HG03175 (cell line): ENCODE data around the gene HAP1.
"Not testable (repeated sequence)": the region's sequence is repeated elsewhere in the genome, so short reads cannot be mapped to it uniquely, and the experiment has no call there.

Experiments
- ATAC-seq: cut with Tn5 transposase; IDR thresholded peaks from one replicate; pipeline ENCODE4 v1.9.1; 2021; ENCODE audit warnings: mild to moderate bottlenecking, moderate library complexity; ENCODE audit not compliant: unreplicated experiment

Gene HAP1, protein sequence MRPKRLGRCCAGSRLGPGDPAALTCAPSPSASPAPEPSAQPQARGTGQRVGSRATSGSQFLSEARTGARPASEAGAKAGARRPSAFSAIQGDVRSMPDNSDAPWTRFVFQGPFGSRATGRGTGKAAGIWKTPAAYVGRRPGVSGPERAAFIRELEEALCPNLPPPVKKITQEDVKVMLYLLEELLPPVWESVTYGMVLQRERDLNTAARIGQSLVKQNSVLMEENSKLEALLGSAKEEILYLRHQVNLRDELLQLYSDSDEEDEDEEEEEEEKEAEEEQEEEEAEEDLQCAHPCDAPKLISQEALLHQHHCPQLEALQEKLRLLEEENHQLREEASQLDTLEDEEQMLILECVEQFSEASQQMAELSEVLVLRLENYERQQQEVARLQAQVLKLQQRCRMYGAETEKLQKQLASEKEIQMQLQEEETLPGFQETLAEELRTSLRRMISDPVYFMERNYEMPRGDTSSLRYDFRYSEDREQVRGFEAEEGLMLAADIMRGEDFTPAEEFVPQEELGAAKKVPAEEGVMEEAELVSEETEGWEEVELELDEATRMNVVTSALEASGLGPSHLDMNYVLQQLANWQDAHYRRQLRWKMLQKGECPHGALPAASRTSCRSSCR

DNA sequence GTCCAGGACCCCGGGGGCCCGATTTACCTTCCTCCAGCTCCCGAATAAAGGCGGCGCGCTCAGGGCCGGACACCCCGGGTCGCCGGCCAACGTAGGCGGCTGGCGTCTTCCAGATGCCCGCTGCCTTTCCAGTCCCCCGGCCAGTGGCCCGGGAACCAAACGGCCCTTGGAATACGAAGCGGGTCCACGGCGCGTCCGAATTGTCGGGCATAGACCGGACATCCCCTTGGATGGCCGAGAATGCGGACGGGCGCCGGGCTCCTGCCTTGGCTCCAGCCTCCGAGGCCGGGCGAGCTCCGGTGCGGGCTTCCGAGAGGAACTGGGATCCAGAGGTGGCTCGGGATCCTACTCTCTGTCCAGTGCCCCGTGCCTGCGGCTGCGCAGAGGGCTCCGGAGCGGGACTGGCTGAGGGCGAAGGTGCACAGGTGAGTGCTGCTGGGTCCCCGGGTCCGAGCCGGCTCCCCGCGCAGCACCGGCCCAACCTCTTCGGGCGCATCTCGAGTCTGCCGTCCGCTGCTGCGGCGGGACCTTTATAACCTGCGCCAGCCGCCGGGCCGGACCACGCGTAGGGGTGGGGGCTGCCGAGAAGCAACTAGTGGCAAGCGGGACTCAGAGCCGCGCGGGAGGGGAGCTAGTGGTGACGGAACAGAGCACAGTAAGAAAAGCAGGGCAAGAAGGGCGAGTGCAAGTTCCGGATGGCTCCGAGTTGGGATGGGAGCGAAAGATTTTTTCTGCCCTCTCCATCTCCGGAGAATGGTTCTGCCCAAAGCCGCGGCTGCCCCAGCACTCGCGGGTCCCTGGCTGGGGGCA lies at the start of gene HAP1:
TSS of gene HAP1 (minus strand) at position 505 of the 810 bp plus-strand sequence. CDS start at position 496, 9 bp downstream.
- no peak for ATAC-seq

DNA sequence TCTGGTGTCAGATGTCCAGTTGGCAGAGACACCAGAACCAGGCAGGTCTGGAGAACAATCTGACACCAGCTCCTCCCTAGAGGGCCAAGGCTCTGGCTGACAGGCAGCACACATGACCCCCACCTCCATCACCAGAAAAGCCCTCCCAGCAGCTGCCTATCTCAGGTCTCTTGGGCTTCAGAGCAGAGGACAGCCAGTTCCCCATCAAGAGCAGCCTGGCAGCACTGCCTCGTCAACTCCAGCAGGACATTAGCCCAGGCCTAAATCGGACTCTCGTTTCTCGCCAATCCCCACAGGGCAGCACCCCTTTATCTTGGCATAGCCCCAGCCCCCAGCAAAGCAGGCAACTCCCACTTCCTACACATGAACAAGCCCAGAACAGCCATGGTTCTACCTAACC lies 47.7 kb upstream of the HAP1 start:
- ATAC-seq, result no peak

DNA sequence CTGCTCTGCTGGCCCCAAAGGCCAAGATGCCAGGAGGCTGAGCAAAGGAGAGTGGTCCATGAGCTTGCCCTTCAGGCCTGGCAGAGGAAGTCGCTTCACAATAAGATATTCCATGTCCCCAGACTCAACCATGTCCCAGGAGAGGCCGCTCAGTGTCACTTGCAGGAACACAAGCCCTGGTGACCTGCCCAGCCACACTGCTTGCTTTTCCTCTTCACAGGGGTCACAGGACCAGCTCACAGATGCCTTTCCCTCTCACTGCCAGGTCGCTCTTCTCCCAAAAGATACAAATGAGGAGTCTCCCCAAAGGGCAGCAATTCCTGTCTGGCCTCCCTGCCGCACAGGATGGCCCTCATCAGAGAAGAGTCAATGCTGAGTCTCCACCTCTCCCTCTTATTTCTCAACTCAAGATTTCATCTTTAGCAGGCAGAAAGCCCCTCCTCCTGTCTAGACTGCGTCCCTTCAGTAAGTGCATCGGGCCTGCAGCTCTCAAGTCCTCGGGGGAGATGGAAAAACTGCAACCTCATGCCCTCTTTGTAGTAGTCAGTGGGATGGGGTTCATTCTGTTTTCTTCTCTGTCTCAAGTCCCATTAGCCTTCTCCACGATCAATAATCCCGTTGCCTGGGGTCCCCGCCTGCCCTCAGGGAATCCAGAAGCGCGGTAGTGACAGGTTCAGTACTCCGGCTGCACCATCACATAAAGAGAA lies 47.1 kb upstream of the HAP1 start:
- ATAC-seq, result no peak

DNA sequence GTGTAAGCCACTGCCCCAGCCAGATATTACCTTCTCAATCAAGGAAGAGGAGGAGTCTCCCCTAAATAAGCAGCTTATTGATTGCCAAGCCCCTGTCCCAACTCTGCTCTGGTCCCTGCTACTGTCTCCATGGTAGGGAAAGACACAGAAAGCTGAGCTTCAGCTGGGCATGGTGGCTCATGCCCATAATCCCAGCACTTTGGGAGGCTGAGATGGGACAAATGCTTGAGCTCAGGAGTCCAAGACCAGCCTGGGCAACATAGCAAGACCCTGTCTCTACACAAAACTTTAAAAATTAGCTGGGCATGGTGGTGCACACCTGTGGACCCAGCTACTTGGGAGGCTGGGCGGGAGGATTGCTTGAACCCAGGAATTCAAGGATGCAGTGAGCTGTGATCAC lies 45.5 kb upstream of the HAP1 start:
- no peak for ATAC-seq

DNA sequence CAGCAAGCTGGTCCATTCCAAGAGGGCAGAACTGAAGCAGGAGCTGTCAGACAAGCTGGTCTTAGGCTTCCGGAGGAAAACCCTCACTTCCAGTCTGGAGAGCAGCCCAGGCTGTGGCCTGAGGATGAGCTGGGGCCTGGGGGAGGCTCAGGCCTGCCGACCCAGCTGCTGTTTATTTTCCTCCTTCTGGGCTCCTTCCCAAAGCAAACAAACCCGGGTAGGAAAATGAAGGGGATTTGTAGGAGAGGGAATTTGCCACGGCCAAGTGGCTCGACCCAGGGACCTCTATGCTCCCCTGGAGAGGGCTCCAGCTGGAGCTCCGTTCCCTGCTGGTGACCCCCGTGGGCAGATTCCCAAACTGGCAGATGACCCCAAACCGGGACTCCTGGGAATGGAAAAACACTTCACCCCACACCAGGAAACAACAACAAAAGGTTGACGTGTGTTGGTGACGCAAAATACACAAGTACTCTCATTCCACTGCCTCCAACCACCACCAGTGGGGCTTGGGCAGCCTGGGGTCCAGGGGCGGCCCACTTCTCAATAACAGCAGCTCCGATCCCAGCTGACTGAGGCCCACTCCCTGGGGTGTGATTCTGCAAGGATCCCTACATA lies 43.2 kb upstream of the HAP1 start:
- no peak for ATAC-seq

DNA sequence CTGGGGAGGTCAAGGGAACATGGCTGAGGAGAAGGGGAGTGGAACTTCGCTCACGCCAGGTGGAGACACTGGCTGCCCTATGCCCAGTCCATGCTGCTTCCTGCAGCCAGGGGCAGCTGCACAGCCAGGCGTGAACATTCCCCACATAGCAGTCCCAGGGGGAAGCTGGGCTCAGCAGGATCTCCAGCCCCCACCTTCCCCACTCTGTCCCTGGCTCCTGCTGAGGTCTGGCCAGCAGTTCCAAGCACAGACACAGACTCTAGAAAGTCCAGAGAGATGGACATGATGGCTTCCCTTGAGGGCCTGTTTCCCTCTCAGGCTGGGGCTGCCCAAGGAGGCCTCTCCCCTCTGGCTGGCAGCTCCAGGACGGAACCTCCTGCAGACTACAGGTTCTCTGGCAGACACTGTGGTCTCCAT lies 42.7 kb upstream of the HAP1 start:
- ATAC-seq, result no peak

DNA sequence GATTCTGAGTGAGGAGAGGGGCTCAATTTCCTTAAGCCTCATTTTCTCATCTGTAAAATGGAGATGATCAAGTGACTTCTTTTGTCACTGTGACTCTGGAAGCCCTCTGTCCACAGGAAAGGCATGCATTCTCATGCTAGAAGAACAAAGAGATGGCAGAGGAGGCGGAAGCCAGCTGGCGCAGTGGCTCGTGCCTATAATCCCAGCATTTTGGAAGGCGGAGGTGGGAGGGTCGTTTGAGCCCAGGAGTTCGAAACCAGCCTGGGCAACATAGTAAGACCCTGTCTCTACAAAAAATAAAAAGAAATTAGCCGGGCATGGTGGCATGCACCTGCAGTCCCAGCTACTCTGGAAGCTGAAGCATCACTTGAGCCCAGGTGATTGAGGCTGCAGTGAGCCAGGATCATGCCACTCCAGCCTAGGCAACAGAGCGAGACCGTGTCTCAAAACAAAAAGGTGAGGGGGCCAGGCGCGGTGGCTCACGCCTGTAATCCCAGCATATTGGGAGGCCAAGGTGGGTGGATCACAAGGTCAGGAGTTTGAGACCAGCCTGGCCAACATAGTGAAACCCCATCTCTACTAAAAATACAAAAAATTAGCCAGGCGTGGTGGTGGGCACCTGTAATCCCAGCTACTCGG lies 41.9 kb upstream of the HAP1 start:
- ATAC-seq, result not testable (repeated sequence)

DNA sequence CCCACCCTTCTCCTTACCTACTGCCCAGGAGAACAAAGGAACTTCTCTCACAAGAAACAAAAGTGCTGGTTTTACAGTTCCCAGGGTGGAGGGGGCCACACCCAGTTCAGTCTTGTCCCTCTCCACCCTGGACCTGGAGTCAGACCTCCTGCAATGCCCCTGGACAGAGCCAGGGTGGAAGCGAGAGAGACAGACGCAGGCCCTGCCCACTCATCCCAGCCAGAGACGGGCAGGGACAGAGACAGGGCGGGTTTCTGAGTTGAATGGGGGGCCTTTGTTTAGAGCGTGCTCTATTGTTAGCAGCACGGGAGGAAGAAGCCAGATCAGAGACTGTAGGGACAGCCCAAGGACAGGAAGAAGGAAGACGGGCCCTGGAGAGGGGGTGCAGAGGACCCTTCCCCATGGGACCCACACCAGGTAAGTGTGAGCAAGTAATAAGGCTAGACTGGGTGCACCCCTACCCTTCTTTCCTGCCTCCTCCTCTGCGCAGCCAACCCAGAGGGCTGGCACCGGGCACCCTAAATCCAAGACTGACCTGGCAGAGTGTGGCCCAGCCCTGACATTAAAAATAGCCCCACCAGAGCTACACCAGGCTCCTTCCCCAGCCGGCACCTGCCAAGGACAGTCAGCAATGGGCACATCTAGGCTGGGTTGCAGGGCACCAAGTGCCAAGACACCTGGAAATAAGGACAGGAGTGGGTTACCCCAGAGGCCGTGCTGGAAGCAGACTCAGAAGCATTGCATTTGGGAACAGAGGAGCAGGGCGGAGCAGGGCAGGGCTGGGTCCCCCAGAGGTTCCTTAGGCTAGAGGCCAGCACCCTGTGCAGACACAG lies 41.2 kb upstream of the HAP1 start:
- no peak for ATAC-seq

DNA sequence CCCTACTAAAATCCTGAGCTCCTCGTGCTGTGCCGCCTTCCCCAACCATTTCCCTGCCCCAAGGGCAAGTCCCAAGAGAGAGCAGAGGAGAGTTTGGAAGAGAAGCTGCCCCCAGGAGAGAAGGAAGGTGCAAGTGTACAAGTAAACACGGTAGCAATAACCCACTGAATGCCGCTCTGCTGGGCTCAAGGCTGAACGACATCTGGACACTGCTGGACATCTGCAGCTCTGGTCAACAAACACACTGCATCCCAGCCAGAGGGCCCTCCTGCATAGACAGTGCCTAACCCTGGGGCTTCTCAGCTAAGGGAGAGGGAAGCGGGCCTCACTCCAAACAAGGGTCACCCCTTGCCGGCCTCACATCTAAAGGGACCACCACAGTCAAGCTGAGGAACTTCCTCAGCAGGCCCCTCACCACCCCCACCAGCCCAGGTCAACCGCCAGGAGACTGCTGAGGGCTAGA lies 39.3 kb upstream of the HAP1 start:
- no peak for ATAC-seq

DNA sequence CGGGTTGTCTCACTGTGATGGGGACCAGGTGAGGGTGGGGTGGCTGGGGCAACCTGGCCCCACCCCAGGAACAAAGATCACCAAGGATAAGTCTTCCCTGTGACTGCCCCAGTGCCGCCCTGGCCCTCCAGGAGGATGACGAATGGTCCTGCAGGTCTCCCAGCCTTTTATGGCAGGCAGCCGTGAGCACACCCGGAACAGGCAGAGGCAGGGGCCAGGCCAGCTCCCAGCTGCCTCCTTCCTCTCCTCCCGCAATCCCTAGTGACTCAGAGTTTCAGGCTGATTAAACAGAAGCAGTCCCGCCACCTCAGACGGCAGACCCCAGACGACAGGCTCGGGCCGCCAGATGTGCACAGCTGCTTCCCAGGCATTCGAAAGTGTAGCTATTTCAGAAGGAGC lies 38.7 kb upstream of the HAP1 start:
- ATAC-seq, result no peak

DNA sequence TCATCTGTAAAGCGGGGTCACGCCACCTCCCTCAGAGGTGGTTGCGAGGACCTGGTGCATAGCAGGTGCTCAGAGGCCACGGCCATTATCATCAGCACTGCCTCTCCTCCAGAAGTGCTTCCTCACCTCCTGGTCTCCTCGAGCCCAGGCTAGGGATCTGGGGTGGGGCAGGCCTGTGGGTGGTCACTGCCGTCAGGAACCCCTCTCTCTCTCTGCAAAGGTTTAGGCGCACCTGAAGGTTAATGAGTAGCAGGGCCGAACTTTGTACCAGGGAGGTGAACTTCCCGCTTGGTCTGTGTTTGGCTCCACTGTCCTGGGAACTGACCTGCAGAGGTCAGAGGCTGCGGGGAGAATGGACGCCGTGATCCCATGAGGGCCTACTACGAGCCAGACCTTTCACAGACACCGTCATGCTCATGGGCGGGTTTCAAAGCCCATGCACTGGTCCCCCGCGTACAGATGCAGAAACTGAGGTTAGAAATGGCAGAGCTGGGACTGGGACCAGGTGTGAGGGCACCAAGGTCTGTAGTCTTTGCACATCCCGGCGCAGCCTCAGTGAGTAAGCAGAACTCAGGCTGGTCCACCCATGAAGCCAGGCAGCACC lies 38.2 kb upstream of the HAP1 start:
- no peak for ATAC-seq

DNA sequence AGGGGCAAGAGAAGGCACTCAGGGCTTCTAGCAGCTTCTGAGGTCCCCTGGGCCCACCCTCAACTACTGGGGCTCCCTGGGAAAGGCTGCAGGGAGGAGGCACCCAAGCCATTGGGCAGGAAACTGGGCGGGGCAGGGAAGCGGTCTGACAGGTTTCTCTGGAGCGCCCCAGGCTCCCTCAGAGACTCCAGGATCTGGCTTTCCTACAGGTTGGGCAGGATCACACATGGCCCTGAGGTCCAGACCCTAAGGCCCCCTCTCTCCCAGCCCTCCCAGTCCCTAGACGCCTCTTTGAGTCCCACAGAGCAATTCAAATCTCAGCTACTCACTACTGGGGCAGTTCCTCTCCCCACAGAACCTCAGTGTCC lies 37.8 kb upstream of the HAP1 start:
- ATAC-seq, result no peak

DNA sequence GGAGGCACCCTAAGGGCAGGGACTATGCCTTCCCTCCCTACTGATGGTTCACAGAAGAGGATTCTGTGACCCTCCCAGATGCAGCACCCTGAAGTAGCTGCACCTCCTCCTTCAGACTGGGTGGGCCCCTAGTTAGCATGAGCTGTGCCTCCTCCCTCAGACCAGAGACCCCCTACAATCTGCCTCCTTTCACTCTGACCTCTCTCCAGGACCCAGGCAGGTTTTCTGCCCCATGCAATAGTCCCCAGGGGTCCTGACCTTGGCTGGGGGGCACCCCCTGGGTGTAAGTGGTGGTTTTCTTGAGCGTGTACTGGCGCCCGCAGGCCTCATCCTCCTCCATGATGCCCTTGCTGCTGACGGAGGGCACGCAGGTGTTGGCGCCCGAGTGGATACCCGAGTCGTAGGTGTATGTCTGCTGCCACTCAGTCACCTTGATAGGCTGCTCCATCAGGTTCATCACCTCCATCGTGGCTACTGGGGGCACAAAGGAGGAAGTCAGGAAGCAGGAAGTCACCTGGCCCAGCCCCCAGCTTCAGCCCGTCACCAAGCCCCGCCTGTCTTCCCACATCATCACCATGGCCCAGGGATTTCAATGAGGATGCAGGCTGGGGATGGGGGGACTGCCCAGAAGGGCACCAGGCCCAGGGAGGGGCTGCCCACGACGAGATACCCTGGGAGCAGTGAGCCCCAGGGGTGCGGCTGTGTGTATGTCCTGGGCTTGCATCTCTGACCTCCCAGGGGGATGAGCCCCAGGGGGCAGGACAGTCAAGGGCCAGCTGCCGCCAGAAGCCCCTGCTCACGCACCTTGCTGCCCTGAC lies 37.2 kb upstream of the HAP1 start:
- no peak for ATAC-seq

DNA sequence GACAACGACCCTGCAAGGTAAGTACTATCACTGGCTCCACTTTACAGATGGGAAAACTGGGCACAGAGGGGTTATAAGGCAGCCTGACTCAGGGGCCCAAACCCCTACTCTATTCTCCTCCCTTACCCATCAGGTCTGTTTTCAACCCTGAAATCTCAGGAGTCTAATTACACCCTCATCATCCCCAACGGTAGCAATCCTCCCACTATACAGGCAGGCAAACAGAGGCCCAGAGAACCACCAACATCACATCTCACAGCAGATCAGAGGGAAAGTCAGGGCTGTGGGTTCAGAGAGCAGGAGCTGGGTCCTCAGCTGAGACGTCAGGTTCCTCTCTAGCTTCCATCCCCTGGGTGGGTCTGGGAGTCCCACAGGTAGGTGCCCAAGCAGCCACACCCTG lies 35.5 kb upstream of the HAP1 start:
- ATAC-seq, result no peak

DNA sequence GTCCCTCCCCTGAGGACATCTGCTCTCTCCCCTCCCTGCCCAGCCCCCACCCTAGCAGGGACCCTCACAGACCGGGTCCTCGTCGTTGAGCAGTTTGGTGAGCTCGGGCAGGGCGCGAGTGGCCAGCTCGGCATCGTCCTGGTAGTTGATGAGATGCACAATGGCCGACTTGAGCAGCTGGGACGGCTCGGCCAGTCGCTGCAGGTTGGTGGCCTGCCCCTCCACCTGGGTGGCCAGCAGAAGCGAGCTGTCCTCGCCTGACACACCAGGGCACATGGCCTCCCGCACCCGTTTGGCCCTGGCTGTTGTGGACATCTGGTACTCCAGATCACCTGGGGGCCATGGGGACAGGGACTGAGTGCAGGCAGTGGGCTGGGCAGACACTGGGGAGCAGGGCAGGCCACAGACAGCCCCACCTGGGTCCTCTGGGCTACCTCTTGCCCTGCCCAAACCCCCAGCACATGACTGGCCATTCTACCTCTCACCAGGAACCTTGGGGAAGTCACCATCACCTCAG lies 35.0 kb upstream of the HAP1 start:
- no peak for ATAC-seq

DNA sequence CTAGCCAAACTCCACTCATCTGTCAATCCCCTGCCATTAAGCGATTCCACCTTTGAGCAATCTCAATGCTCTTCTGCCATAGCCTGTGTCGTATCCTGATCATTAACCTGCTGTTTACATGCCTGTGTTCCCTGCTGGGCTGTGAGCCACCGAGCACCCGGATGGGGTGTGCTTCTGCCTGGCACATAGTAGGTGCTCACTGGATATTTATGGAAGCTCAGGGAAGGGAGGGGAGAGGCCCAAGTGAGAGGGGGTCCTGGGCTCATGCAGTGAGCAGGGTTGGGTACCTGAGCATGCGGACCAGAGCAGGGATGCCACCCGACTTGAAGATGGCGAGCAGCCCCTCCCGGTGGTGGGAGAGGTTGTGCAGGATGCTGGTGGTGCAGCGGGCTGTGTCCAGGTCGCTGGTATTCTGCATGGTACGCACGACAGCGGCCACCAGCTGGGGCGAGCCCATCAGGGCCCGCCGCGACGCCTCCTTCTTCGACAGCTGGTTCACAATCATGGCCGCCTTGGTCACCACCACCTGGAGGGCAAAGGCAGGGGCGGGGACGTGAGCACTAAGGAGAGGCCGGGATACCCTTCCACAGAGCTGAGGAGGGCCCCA lies 34.3 kb upstream of the HAP1 start:
- no peak for ATAC-seq

DNA sequence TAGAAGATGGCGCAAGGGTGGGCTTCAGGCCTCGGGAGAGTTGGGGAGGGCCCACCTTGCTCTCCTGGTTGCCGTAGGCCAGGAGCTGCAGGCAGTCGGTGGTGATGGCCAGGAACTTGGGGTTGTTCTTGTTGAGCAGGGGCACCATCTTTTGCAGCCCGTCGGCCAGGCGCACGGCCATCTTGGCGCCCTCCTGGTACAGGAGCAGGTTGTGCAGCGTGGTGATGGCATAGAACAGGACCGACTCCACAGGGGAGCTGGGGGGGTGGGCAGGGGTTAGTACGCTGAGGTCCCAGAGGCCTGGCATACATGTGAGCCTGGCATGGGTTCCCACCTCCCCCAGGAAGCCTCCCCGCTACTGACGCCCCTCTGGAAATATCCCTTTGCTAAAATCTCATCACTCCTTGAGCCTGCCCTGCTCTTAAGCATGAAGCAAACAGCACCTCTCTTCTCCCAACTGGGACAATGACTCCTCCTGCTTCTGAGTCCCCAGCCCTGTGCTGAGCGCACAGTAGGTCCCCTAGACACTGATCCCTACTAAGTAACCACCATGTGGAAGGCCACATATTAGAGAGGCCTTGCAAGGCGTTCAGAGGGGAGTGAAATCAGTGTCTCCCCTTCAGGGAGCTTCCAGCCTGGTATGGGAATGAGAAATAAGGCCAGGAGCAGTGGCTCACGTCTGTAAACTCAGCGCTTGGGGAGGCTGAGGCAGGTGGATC lies 33.0 kb upstream of the HAP1 start:
- no peak for ATAC-seq
